DOHH2 (cell line): ENCODE data around the gene BRINP3.

Experiments used
- EZH2phosphoT487 ChIP-seq: fragments of 200-600 bp; sonication (generic); IDR thresholded peaks from 2 replicates; pipeline ENCODE4 v1.6.1; 2017; ENCODE audit warnings: borderline replicate concordance, mild to moderate bottlenecking, antibody characterized with exemption, low read length, moderate library complexity, mixed read lengths
- TF ChIP-seq, protein P1 (sequence below): fragments of 200-600 bp; sonication (generic); IDR thresholded peaks from one replicate; pipeline ENCODE4 v1.5.1; 2014; ENCODE audit warnings: antibody characterized with exemption, mild to moderate bottlenecking, low read depth, low read length; ENCODE audit not compliant: poor library complexity, severe bottlenecking

DNA sequence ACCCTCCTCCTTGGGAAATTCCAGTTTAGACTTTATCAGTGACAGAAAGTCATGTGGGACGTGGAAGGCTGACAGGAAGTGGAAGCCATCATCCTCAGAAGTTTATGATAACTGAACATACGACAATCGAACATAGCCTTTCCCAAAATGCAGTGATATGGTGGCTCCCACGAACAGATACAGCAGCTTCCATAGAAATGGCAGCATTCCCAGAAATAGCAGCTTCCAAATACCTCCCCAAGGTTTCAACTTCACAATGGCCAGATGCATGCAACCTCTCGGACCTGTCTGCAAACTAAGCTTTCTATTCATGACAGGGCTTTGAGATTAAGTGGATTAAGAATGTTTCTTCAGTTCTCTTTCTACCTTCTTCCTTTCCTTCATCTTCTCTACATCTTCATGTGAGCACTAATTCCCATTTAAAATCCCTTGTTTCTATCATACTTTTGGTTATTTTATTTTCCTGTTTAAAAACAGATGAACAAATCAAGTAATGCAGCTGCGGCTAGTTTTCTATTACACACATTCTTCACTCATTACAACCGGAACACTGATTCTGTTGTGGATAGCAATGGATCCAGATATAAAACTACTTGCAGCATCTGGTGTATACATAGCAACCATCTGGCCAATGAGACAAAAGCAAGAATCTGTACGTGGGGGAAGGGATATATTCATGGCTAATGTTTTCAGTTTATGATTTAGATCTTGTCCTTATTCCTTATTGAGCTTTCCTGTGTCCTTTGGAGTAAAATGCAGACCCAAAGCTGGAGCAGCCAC lies 304.8 kb downstream of the BRINP3 start:
- TF ChIP-seq, protein P1, sequence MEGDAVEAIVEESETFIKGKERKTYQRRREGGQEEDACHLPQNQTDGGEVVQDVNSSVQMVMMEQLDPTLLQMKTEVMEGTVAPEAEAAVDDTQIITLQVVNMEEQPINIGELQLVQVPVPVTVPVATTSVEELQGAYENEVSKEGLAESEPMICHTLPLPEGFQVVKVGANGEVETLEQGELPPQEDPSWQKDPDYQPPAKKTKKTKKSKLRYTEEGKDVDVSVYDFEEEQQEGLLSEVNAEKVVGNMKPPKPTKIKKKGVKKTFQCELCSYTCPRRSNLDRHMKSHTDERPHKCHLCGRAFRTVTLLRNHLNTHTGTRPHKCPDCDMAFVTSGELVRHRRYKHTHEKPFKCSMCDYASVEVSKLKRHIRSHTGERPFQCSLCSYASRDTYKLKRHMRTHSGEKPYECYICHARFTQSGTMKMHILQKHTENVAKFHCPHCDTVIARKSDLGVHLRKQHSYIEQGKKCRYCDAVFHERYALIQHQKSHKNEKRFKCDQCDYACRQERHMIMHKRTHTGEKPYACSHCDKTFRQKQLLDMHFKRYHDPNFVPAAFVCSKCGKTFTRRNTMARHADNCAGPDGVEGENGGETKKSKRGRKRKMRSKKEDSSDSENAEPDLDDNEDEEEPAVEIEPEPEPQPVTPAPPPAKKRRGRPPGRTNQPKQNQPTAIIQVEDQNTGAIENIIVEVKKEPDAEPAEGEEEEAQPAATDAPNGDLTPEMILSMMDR = no peak
- TF ChIP-seq EZH2phosphoT487 = no peak
